ENCODE data around the gene RGR.
A peak's percentile ranks its signal among the peaks of the same experiment; 100 is the strongest.

RGR gene

DNA sequence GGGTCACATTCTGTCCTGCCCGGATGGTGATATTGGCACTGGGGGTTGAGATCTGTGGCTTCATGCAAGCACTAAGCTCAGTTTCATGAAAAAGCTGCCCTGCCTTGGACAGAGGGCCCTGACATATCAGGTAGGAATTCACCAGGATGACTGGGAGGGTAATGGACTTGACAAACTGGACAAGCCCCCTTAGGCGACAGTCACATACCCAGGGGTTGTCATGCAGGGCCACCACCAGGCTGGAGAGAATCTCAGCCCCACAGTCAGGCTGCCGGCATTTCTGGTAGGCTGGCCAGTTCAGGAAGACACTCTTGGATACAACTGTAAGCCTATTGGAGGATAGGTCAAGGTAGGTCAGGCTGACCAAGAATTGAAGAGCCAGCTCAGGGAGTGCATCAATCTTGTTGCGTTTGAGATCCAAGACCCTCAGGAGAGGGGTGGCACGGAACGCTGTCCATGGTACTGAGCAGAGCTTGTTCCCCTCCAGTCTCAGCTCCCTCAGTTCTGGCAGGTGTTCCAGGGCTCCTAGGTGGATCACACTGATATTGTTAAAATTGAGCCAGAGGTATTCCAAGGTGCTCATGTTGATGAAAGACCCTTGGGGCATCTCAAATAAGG lies 20.3 kb upstream of the RGR start:
- DNase-seq: no peak

DNA sequence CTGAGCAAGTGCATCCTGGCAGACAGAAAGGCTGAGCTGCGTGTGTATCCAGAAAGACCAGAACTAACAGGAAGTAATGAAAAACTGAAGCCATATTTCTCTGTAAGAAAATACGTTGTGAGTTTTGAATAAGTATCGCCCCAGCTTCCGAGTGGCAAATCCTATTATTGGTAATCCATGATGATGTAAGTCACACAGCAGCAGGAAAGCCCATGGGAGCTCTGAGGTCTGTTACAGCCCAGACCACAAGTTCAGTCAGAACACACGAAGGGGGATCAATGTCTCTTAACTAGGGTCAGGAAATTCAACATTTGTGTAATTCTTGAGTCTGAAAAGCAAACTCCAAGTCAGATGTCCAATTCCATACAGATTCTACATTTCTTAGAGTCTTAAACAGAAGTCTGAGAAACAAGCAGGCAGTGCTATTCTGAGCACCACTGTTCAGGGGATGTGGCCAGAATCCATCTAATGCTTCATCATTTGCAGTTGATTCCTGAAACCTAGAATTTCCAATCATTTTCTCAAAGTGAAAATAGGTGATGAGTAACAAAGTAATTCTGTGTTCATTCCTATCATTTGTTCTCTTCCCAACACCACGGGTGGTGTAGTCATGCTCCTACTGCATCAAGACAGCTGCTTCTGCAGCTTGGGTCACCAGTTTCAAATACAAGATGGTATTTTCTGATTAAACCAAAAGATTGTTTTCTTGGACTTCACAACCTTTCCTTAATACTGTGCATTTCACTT lies 19.3 kb upstream of the RGR start, which contains the start of gene LRIT2:
Gene LRIT2 (minus strand): TSS at position 118 of the 747 bp plus-strand sequence. CDS start 24 bp downstream, at position 94.
- no peak for DNase-seq

DNA sequence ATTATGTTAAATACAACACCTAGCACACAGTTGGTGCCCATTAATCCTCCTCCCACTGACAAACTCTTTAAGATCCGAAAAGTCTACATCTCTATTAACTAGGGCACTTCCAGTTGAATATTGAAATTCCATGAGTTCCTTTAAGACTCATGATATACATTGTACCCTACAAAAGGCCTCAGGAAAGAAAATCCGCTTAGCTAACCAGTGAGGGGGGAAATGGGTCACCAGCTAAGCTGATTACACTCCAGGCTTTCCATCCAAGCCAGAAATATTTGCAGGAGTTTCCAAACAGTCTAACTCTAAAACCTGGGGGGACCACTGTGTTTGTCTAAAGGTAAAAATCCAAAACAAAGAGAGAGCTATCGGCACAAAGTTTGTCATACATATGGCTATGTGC lies 18.2 kb upstream of the RGR start:
- no peak for DNase-seq

- DNase-seq: no peak
Measured at GRCh38 chr10:84227810-84228209, 17.0 kb upstream of the RGR start.

GRCh38 chr10:84230359-84230758 lies 14.5 kb upstream of the RGR start:
- no peak for DNase-seq

- no peak for DNase-seq
Measured at GRCh38 chr10:84232376-84232775, 12.5 kb upstream of the RGR start.

- DNase-seq: no peak
Measured at GRCh38 chr10:84233940-84234339, 10.9 kb upstream of the RGR start.

DNA sequence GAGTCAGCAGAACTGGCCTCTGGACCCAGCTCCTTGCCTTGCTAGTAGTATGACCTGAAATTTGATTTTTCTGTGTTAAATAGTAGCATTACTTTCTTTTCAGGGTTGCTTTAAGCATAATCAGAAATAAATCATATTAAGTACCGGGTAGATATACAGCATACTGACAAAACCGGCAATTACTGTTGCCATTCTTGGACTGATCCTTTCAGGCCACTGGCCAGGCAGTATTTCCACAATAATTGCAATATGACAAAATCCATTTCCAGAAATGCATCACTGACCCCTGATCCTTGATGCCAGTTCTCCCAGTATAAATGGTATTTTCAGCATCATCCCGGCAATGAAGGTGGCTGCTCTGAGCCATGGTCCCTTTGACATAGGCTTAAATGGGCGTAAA lies 10.4 kb upstream of the RGR start:
- no peak for DNase-seq

GRCh38 chr10:84235096-84235495 lies 9.8 kb upstream of the RGR start:
- no peak for DNase-seq

DNA sequence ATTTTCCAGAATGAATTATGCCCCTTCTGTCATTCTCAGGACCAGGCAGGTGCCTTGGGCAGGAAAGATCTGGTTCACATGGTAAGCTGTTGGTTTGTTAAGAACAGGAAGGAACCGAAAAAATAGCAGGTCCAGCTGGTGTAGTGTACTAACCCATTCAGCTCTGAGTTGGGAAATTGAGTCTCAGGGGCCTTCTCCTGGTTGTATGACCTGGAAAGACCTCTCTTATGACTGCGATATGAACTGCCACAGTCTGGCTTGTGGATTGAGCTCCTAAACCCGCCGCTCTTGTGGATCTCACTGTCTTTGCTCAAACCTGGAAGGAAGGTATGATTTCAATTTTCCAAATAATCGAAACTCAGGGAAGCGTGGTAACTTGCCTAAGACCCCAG lies 8.1 kb upstream of the RGR start:
- DNase-seq: no peak

DNA sequence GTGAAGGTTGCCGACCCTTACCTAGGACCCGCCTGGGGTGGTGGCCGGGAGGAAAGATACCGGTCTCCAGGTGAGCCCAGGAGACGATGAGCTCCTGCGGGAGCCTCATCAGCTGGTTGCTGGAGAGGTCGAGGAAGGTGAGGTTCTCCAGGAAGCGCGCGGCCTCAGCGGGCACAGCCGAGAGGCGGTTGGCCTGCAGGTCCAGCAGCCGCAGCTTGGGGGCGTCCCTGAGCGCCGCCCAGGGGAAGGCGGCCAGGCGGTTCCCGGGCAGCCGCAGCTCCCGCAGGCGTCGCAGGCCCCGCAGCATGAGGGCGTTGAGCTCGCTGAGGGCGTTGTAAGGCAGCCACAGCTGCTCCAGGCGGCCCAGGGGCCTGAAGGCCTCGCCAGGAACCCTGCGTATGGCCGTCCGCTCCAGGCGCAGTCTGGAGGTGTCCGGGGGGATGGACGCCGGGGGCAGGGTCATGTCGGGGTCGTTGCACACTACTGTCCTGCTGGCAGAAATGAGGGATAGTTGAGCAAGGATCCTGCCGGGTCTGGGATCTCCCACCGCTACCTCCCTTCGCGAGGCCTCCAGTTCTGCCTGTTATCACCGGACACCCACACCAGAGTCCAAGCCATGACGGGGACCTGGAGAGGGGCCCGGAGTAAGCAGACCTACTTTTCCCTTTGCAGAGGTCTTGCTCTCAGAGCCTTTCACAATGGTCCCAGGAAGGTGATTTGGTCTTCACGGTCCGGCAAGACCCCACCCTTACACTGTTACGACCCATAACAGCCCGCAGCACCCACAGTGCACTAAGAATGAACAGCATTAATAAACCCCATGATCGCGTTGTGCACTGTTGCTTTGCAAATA lies 7.4 kb upstream of the RGR start:
- DNase-seq: no peak

GRCh38 chr10:84238909-84239308 lies 5.9 kb upstream of the RGR start:
- DNase-seq: no peak

GRCh38 chr10:84241185-84241790 lies 3.6 kb upstream of the RGR start, which contains the start of gene LRIT1:
TSS of gene LRIT1 (minus strand) at chr10:84241546. CDS start at chr10:84241439, 107 bp downstream.
- DNase-seq: no peak

- no peak for DNase-seq
Measured at GRCh38 chr10:84243759-84244158, 1.1 kb upstream of the RGR start.

- DNase-seq: no peak
Measured at GRCh38 chr10:84247496-84247895, 2.6 kb downstream of the RGR start.

DNA sequence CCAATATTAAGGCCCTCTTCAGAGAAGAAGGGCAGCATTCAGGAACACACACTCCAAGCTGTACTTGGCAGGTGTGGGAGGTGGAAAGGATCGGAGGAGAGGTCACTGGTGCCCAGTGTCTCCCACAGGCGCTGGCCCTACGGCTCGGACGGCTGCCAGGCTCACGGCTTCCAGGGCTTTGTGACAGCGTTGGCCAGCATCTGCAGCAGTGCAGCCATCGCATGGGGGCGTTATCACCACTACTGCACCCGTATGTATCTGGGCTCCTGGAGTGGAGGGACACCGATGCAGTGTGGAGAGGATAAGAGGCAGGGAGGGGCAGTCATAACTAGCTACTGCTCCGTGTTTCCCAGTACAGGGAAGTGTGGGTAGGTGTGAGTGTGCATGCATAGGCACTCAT lies 3.9 kb downstream of the RGR start:
- no peak for DNase-seq

DNA sequence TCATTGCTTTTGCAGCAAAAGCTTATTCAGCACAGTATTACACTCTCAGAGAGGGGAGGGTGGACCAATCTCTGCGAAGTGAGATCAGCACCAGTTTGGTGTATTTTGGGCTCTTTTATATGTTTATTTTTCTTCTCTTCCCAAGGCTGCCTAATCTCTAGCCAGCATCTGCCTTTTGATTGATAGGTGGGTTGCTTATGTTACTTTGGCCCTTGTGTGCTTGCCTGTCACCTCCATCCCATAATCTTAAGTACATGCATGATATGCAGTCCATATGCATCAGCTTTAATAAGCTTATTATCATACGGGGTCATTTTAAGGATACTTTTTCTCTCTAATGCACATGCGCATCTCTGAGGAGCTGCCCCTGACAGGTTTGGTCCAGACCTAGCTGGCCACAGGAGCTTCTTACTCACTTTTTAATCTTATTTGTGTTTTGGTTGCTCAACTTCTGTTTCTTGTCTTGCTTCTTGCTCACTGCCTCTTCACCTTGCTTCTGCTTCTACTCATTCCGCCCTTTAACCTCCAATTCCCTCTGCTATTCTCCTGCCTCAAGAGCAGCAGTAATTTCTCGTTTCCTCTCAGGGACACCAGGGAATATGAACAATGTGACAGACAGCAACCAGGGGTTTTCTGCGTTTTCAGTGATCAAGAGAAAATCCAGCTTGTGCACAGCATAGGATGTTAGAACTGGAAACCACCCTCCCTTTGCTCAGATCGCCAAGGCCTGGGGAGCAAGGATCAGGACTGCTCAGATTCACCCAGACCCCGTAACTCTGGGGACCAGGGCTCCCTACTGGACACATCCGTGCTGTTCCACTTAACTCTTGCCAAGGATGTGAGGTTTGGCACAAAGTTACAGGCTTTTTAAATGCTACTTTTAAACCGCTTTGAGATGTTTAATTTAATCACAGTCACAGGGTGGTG lies 10.0 kb downstream of the RGR start:
- no peak for DNase-seq

- peak; percentile 48 for DNase-seq
Measured at GRCh38 chr10:84256510-84257342, 11.9 kb downstream of the RGR start.

DNA sequence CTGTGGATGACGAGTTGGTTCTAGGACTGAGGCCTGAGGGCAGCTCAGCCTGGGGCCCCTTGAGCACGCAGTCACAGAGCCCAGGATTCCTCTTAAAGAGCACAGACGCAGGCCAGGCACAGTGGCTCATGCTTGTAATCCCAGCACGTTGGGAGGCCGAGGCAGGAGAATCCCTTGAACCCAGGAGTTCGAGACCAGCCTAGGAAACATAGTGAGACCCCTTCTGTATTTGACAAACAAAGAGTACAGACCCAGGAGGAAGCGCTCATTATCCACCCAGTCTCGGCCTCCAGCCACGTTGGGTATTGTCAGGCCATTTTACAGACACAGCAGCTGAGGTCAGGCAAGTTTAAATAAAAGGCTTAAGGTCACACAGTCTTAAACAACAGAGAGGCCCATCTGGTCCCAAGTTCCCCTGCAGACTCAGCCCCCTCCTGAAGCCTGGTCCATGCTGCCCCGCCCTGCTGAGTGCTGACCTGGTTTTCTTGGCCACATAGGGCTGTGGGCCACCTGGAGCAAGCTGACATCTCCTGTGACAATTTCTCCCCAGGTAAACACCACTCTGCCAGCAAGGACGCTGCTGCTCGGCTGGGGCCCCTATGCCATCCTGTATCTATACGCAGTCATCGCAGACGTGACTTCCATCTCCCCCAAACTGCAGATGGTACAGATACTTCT lies 12.6 kb downstream of the RGR start:
- DNase-seq: no peak

GRCh38 chr10:84258034-84258695 lies 13.3 kb downstream of the RGR start:
- DNase-seq: no peak
